ENCODE measurements around the gene TMEM254. TPM values are rescaled to one million over a fixed set of nuclear protein-coding genes. Genes with fewer than 3 reads are reported as not detected.
"Not testable (repeated sequence)": the region's sequence is repeated elsewhere in the genome, so short reads cannot be mapped to it uniquely, and the experiment has no call there.

Gene TMEM254, protein sequence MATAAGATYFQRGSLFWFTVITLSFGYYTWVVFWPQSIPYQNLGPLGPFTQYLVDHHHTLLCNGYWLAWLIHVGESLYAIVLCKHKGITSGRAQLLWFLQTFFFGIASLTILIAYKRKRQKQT
- total RNA-seq, result 17.6 TPM
- long read RNA-seq, transcript TMEM254-205 (4 exons, 2,042 nt), result major isoform, 19 of 36 reads
- long read RNA-seq, transcript TMEM254-209 (4 exons, 1,963 nt), result minor isoform, 8 of 36 reads
- long read RNA-seq, partial matches to known transcripts, result 0 of 36 reads
- long read RNA-seq, other reads (novel, unspliced or antisense), result 8 of 36 reads

DNA sequence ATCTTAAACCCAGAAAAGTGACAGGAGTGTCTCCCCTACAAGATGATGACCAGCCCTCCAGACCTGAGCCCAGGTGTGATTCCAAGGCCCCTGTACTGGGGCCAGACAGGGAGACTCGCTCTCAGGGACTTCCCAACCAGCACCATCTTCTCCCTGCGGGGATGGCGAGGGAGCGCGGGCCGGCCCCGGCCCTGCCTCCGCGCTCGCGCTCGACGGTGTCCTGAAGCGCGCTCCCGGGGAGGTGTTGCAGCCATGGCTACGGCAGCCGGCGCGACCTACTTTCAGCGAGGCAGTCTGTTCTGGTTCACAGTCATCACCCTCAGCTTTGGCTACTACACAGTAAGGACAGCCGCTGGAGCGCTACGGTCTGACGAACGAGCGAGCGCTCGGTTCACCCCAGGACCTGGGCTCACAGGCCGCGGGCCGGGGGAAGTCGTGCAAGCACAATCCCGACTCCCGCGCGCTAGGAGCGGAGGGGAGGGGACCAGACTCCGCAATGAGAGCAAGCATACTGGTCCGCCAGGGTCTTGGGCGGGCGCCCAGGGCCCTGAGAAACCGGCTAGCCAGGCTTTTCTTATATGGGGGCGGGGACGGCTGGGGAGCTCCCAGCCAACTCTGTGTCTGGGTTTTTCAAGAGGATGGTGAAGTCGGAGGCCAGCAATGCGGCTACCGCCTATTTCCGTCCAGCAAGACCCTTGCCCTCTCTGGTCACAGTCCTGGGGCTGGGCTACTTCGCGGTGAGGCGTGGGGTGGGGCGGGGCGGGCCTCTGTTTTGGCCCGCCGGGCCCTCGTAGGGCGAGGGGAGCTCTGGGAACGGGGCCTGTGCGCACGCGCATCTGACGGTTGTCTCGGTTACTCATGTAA is at the start of gene TMEM254:
Gene TMEM254, plus strand, starts transcription at position 218 of the 864 bp plus-strand sequence. Its CDS starts 35 bp downstream, at position 253.
- peaks cover 5% of the 10 kb centered on the region for H3K4me1 ChIP-seq
- DNase-seq, result peak; percentile 98
- H3K27ac ChIP-seq, result peak within 1 kb of the TSS; percentile 100
- intact Hi-C loops (cut with DNase I), result no loop called here
- peak; percentile 95 for ATAC-seq
- peak within 1 kb of the TSS; percentile 94 for H3K4me3 ChIP-seq
- H3K9me3 ChIP-seq, result no peaks in the 10 kb centered on the region
- H3K36me3 ChIP-seq, result peaks cover 6% of the 10 kb centered on the region
- no peaks in the 10 kb centered on the region for H3K27me3 ChIP-seq
- TF ChIP-seq, protein P1, sequence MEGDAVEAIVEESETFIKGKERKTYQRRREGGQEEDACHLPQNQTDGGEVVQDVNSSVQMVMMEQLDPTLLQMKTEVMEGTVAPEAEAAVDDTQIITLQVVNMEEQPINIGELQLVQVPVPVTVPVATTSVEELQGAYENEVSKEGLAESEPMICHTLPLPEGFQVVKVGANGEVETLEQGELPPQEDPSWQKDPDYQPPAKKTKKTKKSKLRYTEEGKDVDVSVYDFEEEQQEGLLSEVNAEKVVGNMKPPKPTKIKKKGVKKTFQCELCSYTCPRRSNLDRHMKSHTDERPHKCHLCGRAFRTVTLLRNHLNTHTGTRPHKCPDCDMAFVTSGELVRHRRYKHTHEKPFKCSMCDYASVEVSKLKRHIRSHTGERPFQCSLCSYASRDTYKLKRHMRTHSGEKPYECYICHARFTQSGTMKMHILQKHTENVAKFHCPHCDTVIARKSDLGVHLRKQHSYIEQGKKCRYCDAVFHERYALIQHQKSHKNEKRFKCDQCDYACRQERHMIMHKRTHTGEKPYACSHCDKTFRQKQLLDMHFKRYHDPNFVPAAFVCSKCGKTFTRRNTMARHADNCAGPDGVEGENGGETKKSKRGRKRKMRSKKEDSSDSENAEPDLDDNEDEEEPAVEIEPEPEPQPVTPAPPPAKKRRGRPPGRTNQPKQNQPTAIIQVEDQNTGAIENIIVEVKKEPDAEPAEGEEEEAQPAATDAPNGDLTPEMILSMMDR (IDR thresholded peaks at IDR 0.05), result no peak

DNA sequence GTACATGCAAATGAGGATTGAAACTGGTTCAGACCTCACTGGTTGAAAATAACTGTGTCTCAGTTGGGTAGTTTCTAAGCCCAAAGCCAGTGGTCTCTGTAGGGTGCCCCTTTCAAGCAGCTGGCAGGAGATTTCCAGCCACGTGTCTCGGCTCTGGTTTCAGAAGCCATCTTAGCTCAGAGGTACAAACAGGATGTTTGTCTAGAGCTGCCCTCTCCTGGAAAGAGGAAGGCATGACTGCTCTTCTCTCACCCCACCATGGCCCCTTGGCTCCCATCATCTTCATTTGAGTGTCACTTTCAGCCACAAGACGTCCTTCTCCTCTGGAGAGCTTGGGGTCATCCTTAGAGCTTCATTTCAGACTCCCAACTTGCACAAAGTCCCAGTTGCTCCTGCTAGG is 49.3 kb upstream of the TMEM254 start:
- H3K27ac ChIP-seq; H3K36me3 ChIP-seq; intact Hi-C loops (cut with DNase I); H3K9me3 ChIP-seq; H3K27me3 ChIP-seq; H3K4me1 ChIP-seq; H3K4me3 ChIP-seq; DNase-seq: not testable (repeated sequence)
- peak; percentile 72 for ATAC-seq

DNA sequence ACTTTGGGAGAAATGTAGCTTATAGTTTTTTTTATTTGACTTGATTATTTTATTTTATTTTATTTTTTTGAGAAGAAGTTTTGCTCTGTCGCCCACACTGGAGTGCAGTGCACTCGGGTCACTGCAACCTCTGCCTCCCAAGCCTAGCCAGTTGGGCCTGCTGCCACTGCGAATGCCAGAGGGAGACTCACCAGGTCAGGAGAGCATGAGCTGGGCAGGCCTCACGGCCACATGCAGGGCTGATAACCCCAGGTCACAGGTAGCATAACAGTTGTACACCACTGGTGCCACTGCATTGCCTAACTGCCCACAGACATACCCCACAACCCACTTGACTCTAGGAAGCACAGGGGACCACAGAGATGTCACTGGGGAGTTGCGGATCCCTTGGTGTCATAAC is 48.6 kb upstream of the TMEM254 start:
- intact Hi-C loops (cut with DNase I); H3K27me3 ChIP-seq; H3K9me3 ChIP-seq; DNase-seq; H3K36me3 ChIP-seq; H3K4me1 ChIP-seq; H3K4me3 ChIP-seq; H3K27ac ChIP-seq; ATAC-seq: not testable (repeated sequence)

DNA sequence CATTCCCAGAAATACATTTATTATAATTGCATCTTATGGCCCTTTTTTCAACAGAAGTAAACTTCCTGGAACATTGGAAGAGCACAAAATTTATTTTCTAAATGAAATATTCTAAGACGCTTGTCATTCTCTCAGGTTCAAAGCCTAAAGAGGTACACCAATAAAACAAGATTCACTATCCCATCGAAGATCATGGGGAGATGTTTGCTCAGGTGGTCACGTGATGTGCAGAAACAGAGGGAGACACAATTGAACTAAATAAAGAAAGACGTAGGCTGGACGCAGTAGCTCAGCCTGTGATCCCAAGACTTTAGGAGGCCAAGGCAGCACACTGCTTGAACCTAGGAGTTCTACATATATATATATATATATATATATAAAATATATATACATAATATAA is 46.0 kb upstream of the TMEM254 start:
- intact Hi-C loops (cut with DNase I), result no loop called here
- no peak for ATAC-seq
- H3K27me3 ChIP-seq, result no peaks in the 10 kb centered on the region
- TF ChIP-seq, protein P1 (IDR thresholded peaks at IDR 0.05), result no peak
- no peaks in the 10 kb centered on the region for H3K9me3 ChIP-seq
- no peak overlapping the region for H3K4me3 ChIP-seq
- H3K4me1 ChIP-seq, result no peaks in the 10 kb centered on the region
- no peak for DNase-seq
- no peaks in the 10 kb centered on the region for H3K36me3 ChIP-seq
- no peak overlapping the region for H3K27ac ChIP-seq

DNA sequence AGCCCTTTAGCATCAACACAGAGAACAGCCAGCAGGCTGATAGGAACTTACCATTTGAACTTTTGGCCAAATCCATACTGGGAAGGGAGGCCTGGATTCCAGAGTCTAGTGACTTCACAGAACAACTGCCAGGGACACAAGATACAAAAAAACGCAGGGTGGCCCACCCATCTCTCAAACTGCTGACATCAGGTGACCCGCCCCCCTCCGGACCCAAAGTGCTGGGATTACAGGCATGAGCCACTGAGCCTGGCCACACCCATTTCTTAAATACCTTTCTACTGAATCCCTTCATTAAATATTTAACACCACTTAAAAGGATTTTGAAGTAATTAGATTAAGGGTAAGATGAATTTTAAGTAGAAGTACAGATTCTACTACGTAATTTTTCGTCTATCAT is 43.7 kb upstream of the TMEM254 start:
- H3K4me1 ChIP-seq; ATAC-seq; H3K27me3 ChIP-seq; H3K9me3 ChIP-seq; H3K27ac ChIP-seq; intact Hi-C loops (cut with DNase I); H3K4me3 ChIP-seq; H3K36me3 ChIP-seq; DNase-seq: not testable (repeated sequence)

DNA sequence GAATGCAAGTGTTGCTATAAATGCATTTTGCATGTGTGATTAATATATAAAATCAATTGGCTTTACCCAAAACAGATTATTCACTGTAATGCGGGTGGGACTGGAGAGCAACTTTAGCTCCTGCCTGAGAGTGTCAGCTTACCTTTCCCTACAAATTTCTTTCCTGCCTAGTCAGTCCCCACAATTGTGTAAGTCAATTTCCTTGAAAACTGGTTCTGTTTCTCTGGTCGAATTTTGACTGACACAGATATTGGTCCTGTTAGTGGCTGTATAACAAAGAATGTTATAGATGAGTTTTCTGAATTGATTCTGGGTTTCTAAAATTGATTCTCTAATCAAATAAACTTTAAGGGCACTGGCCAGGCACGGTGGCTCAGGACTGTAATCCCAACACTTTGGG is 43.0 kb upstream of the TMEM254 start:
- H3K36me3 ChIP-seq; H3K27ac ChIP-seq; ATAC-seq; H3K4me3 ChIP-seq; H3K27me3 ChIP-seq; DNase-seq; H3K4me1 ChIP-seq; H3K9me3 ChIP-seq; intact Hi-C loops (cut with DNase I): not testable (repeated sequence)

DNA sequence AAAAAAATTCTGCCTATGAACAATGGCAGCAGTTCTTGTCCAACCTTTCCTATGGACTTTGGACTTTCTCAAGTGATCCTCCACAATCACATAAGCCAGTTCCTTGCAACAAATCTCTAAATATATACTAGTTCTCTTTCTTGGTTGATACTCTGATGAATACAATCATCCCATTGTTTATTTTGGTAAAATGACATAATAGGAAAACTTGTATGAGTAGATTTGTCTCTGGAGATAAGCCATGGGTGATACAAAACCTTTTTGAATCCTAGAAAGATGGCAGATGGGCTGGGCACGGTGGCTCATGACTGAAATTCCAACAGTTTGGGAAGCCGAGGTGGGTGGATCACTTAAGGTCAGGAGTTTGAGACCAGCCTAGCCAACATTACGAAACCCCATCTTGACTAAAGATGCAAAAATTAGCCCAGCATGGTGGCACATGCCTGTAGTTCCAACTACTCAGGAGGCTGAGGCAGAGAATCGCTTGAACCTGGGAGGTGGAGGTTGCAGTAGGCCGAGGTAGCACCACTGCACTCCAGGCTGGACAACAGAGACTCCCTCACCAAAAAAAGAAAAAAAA is 41.5 kb upstream of the TMEM254 start:
- intact Hi-C loops (cut with DNase I); H3K36me3 ChIP-seq; H3K4me3 ChIP-seq; DNase-seq; ATAC-seq; H3K4me1 ChIP-seq; H3K9me3 ChIP-seq; H3K27ac ChIP-seq; H3K27me3 ChIP-seq: not testable (repeated sequence)

DNA sequence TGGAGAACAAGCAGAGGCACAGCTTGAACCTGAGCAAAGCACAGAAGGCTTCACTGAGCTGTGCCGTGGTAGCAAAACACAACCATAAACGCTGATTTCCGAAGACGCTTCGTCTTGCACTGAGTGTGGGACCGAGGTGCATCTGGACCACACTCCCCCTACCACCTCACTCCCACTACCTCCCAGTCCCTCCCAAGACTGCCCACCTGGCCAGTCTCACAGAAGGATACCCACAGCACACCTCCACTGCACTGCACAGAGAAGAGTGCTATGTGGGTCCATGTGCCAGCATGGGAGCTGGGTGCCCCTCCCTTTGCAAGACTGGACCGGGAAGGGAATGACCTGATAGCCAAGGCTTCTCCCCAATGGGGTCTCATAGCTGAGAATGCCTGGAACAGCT is 40.2 kb upstream of the TMEM254 start:
- H3K36me3 ChIP-seq; intact Hi-C loops (cut with DNase I); H3K4me1 ChIP-seq; H3K27ac ChIP-seq; DNase-seq; H3K27me3 ChIP-seq; H3K4me3 ChIP-seq; H3K9me3 ChIP-seq: not testable (repeated sequence)
- ATAC-seq, result peak; percentile 19

Measured in upper lobe of right lung (tissue), 1 donor.